HUES6 (cell line): ENCODE measurements around the gene ATF2.
"Not testable (repeated sequence)": the region's sequence is repeated elsewhere in the genome, so short reads cannot be mapped to it uniquely, and the experiment has no call there.

Experiments used
- H3K27ac ChIP-seq: 2 replicates; pipeline ENCODE4 v1.7.0; 2013; ENCODE audit warnings: low read depth, mild to moderate bottlenecking, low read length, inconsistent platforms
- H3K27me3 ChIP-seq: 2 replicates; pipeline ENCODE4 v1.6.1; 2013; ENCODE audit warnings: low read length; ENCODE audit not compliant: control insufficient read depth, insufficient read depth
- H3K36me3 ChIP-seq: 2 replicates; pipeline ENCODE4 v1.6.1; 2013; ENCODE audit warnings: low read length; ENCODE audit not compliant: control insufficient read depth, insufficient read depth
- H3K4me1 ChIP-seq: 2 replicates; pipeline ENCODE4 v1.6.1; 2013; ENCODE audit warnings: low read length; ENCODE audit not compliant: control insufficient read depth, insufficient read depth
- H3K4me3 ChIP-seq: 2 replicates; pipeline ENCODE4 v1.5.1; 2013; ENCODE audit warnings: low read depth, low read length
- H3K9ac ChIP-seq: one replicate; pipeline ENCODE4 v1.6.1; 2013; ENCODE audit warnings: mild to moderate bottlenecking, low read length
- H3K9me3 ChIP-seq: 2 replicates; pipeline ENCODE4 v1.6.1; 2013; ENCODE audit warnings: low read depth, low read length; ENCODE audit not compliant: control insufficient read depth, insufficient read depth

Gene ATF2

DNA sequence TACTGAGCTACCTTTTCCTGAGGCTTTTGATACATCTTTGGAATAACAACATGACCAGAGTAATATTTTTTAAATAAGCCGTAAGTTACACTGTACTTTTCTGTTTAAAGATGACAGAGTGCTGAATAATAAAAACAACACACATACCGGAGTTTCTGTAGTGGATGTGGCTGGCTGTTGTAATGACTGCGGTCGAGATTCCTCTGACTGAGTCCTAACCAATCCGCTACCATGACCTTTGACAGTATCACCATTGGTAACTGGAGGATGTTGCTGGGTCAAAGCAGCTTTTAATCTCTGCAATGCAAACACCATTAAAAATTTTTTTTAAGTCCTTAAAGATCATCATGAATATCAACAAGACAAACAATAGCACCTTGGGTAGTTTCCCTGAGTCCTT lies 70.7 kb downstream of the ATF2 start:
- Histone ChIP-seq H3K4me1 (no peaks in the 10 kb centered on the region), H3K9me3 (no peaks in the 10 kb centered on the region), H3K9ac (no peak overlapping the region), H3K4me3 (no peak overlapping the region), H3K27me3 (no peaks in the 10 kb centered on the region), H3K27ac (no peak overlapping the region), H3K36me3 (peaks cover 61% of the 10 kb centered on the region)

- not testable (repeated sequence) for H3K9me3 ChIP-seq, H3K4me1 ChIP-seq, H3K27me3 ChIP-seq, H3K4me3 ChIP-seq, H3K9ac ChIP-seq, H3K27ac ChIP-seq
- peaks cover 48% of the 10 kb centered on the region for H3K36me3 ChIP-seq
Observed at GRCh38 chr2:175084117-175084516, 83.9 kb downstream of the ATF2 start.

DNA sequence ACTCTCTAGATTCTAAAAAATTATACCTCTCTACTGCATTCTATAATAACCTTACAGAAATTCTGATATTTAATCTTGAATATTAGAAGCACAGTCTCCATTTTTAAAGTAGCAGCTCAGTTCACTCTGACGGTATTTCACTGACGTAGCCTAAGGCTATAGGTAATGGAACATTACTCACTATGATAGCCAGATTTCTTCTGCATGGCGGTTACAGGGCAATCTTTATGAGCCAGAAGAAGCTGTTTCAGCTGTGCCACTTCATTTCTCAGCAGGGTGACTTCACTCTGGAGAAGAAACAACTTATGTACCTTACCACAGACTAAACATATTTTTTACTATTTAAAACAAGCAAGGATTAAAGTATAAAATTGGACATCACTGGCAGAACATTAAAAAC lies 87.5 kb downstream of the ATF2 start:
- Histone ChIP-seq H3K27ac (no peak overlapping the region), H3K36me3 (peaks cover 55% of the 10 kb centered on the region), H3K27me3 (no peaks in the 10 kb centered on the region), H3K9ac (no peak overlapping the region), H3K4me1 (no peaks in the 10 kb centered on the region), H3K4me3 (no peak overlapping the region), H3K9me3 (no peaks in the 10 kb centered on the region)

- Histone ChIP-seq H3K4me1 (0 out of 2 replicates have a peak, but pooled peaks cover 3% of the 10 kb centered on the region), H3K27me3 (no peaks in the 10 kb centered on the region), H3K9me3 (no peaks in the 10 kb centered on the region), H3K4me3 (no peak overlapping the region), H3K36me3 (peaks cover 65% of the 10 kb centered on the region), H3K27ac (no peak overlapping the region), H3K9ac (no peak overlapping the region)
Observed at GRCh38 chr2:175076272-175076671, 91.7 kb downstream of the ATF2 start.

DNA sequence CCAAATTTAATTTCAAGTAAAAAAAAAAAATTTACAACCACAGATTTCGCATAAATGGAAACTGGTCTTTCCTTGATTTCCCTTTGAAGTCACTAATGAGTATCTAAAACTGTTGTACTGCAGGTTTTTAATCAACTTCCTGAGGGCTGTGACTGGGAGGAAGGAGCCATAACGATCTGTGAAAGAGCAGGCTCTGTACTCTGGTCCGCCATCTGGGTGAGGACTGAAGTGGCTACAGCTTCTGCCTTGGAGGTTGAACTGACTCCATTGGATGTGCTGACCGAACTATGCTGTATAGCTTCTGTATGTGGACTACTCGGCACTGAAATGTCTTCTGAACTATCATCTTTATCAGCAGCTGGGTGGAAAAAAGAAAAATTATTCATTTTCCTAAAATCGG lies 93.5 kb downstream of the ATF2 start:
- no peak overlapping the region for H3K9ac ChIP-seq
- H3K36me3 ChIP-seq, result peaks cover 53% of the 10 kb centered on the region
- no peak overlapping the region for H3K27ac ChIP-seq
- no peaks in the 10 kb centered on the region for H3K27me3 ChIP-seq
- 0 out of 2 replicates have a peak, but pooled peaks cover 3% of the 10 kb centered on the region for H3K4me1 ChIP-seq
- no peaks in the 10 kb centered on the region for H3K9me3 ChIP-seq
- H3K4me3 ChIP-seq, result no peak overlapping the region

GRCh38 chr2:175068534-175068933 lies 99.5 kb downstream of the ATF2 start:
- H3K9ac ChIP-seq, result no peak overlapping the region
- H3K4me1 ChIP-seq, result no peaks in the 10 kb centered on the region
- H3K4me3 ChIP-seq, result no peak overlapping the region
- H3K9me3 ChIP-seq, result no peaks in the 10 kb centered on the region
- no peak overlapping the region for H3K27ac ChIP-seq
- H3K36me3 ChIP-seq, result peaks cover 25% of the 10 kb centered on the region
- no peaks in the 10 kb centered on the region for H3K27me3 ChIP-seq

DNA sequence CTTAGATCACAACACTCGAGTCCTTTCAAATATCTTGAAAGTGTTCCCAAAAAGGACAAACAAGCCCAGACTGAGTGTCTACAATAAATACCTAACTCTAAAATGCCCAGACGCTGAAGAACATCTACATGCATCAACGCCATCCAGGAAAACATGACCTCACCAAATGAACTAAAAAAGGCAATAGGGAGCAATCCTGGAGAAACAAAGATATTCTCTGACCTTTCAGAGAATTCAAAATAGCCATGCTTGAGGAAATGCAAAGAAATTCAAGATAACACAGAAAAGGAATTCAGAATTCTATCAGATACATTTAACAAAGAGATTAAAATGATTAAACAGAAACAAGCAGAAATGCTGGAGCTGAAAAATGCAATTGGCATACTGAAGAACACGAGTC lies 101.6 kb downstream of the ATF2 start:
- Histone ChIP-seq H3K9ac (no peak overlapping the region), H3K36me3 (peaks cover 16% of the 10 kb centered on the region; the same call in 1 of the 2 replicates), H3K4me1 (no peaks in the 10 kb centered on the region), H3K4me3 (no peak overlapping the region), H3K27ac (no peak overlapping the region), H3K9me3 (peaks cover 9% of the 10 kb centered on the region), H3K27me3 (no peaks in the 10 kb centered on the region)

- no peak overlapping the region for H3K4me3 ChIP-seq
- no peak overlapping the region for H3K27ac ChIP-seq
- no peaks in the 10 kb centered on the region for H3K27me3 ChIP-seq
- H3K9ac ChIP-seq, result no peak overlapping the region
- H3K4me1 ChIP-seq, result no peaks in the 10 kb centered on the region
- peaks cover 9% of the 10 kb centered on the region for H3K9me3 ChIP-seq
- H3K36me3 ChIP-seq, result peaks cover 15% of the 10 kb centered on the region; the same call in 1 of the 2 replicates
Observed at GRCh38 chr2:175064797-175065196, 103.2 kb downstream of the ATF2 start.

GRCh38 chr2:175063741-175064140 lies 104.3 kb downstream of the ATF2 start:
- no peaks in the 10 kb centered on the region for H3K27me3 ChIP-seq
- no peak overlapping the region for H3K9ac ChIP-seq
- no peak overlapping the region for H3K4me3 ChIP-seq
- H3K27ac ChIP-seq, result no peak overlapping the region
- peaks cover 9% of the 10 kb centered on the region for H3K9me3 ChIP-seq
- no peaks in the 10 kb centered on the region; the same call in 1 of the 2 replicates for H3K4me1 ChIP-seq
- H3K36me3 ChIP-seq, result peaks cover 20% of the 10 kb centered on the region; the same call in 1 of the 2 replicates

DNA sequence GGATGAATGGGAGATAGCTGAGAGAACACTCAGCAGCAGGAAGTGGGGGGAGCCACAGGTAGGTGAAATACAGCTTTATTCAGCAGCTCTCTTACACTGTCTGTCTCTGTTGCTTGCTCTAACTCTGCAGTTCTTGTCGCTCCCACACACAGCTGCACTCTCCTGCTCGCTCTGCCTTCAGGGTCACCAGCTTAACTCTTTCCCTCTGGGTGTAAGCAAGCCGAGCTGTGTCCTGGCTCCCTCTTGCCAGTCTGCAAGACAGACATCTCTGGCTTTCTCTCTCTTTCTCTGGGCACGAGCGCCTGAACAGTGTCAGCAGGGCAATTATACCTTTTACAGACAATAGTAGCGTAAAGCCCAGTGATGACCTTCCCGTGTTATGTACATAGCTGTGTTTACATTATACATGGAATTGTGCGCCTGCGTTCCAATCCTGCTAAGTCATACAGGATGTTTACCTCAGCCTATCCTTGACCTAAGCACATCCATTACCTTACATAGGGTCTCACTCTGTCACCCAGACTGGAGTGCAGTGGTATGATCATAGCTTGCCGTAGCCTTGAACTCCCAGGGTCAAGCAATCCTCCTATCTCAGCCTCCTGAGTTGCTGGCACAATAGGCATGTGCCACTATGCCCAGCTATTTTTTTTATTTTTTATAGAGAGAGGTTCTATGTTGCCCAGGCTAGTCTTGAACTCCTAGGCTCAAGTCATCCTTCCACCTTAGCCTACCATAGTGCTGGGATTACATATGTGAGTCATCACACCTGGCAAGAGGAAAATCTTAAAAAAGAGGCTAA lies 105.0 kb downstream of the ATF2 start:
- Histone ChIP-seq H3K9ac (no peak overlapping the region), H3K27ac (no peak overlapping the region), H3K36me3 (peaks cover 20% of the 10 kb centered on the region; the same call in 1 of the 2 replicates)

GRCh38 chr2:175057078-175057685 lies 110.8 kb downstream of the ATF2 start:
- Histone ChIP-seq H3K36me3 (0 out of 2 replicates have a peak, but pooled peaks cover 5% of the 10 kb centered on the region), H3K9me3 (no peaks in the 10 kb centered on the region), H3K4me1 (peaks cover 14% of the 10 kb centered on the region), H3K27ac (peak overlapping the region; percentile 74; the same call in 1 of the 2 replicates), H3K27me3 (no peaks in the 10 kb centered on the region), H3K9ac (peak overlapping the region; percentile 15), H3K4me3 (no peak overlapping the region)

More for the DNA sequence above, 105.0 kb downstream of the ATF2 start:
- H3K27me3 ChIP-seq, result no peaks in the 10 kb centered on the region
- H3K9me3 ChIP-seq, result peaks cover 9% of the 10 kb centered on the region
- no peak overlapping the region for H3K4me3 ChIP-seq
- H3K4me1 ChIP-seq, result peaks cover 5% of the 10 kb centered on the region
